ENCODE results near the gene LYST. TPM values are rescaled to one million over a fixed set of nuclear protein-coding genes. Genes with fewer than 3 reads are reported as not detected.
"Not testable (repeated sequence)": the region's sequence is repeated elsewhere in the genome, so short reads cannot be mapped to it uniquely, and the experiment has no call there.

LYST gene
- total RNA-seq, 1 experiment from 2014 or later, result 5.4 TPM

DNA sequence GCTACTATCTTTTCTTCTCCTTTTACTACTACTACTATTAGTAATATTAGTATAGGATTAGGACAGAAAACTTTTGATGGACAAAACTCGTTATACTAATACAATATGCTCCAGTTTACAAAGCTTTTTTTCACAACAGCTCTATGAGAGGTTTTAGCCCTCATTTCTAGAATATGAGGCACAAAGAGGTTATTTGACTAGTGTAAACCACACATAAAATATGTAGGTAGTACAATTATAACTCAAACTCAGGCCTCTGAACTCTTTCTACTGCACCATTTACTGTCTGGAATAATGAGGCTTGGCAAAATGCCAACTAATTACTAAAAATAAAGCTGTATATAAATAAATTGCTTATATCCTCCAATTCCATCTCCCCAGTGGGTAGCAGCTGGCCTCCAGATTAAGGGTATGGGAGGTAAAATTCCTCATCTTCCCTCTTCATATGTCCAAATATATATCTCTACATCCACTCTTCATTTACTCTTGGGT lies 99.9 kb downstream of the LYST start:
- no peak for DNase-seq (ENCODE audit: low read depth)

DNA sequence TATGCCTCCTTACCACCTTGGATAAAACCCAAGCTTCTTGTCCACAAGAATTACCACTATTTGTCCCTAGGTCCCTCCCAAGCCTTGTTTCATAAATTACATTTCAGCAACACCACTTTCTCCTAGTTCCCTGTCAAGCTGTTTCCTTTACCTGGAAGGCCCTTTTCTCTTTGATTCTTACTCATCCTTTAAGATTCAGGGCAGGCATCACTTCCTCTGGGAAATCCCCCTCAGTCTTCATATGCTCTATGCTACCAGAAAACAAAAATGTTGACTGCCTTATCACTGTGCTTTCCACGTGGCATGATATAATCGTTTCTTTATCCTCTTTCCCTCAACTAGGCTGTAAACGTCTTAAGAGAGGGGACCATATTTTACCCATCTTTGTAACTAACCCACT lies 102.7 kb downstream of the LYST start:
- DNase-seq (ENCODE audit: low read depth), result peak; percentile 11

DNA sequence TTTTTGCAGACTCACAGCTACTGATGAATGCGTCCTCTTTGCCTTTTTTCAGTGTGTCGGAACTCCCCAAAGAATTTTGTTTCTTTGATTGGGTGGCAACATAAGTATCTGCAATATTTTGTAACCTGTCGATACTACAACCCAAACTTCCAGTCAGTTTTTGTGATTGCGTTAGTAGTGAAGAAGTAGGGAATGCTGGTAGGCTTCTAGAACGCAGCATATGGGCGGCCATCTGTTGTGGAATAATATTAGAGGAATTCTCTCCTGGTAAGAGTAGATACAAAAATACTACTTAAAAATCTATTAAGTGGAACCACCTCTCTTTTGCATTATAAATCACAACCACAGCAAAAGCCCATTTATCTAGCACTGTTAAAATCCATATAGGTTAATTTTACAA lies 107.4 kb downstream of the LYST start:
- no peak for DNase-seq (ENCODE audit: low read depth)

DNA sequence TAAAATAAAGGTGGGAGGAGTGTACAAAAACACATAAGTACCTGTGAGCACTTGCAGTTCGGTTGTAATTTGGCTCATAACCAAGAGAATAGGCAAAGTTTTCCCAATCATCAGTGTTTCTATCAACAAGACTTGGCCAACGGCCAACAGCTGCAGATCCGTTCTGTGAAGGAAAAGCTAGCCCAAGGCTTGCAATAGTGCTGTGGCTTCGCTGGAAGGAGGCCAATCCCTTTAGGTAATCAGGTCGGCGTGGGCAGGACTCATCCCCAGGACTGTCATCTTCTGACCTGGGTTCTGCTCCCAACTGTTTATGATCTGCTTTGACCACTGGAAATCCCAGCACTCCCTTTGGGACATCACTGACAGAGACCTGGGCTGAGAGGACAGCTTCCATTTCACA lies 107.8 kb downstream of the LYST start:
- DNase-seq (ENCODE audit: low read depth), result no peak

DNA sequence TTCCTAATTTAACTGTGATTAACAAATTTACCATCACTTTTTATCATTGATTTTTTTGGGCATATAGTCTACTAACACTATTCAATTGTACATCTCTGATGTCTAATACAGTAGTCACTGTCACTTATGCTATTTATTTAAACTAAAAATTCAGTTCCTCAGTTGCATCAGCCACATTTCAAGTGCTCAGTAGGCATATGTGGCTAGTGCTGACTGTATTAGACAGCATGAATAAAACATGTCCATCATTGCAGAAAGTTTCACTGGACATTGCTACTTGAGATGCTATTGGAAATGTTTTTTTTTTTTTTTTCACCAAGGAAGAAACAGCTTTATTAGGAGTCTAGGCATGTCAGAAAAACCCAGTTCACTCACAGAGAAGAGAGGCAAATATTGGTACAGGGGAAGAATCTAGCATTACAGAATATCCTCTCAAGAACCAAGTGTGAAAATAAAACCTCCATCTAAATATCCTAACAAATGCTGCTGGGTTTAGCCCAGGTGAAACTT lies 109.1 kb downstream of the LYST start:
- DNase-seq (ENCODE audit: low read depth), result no peak

DNA sequence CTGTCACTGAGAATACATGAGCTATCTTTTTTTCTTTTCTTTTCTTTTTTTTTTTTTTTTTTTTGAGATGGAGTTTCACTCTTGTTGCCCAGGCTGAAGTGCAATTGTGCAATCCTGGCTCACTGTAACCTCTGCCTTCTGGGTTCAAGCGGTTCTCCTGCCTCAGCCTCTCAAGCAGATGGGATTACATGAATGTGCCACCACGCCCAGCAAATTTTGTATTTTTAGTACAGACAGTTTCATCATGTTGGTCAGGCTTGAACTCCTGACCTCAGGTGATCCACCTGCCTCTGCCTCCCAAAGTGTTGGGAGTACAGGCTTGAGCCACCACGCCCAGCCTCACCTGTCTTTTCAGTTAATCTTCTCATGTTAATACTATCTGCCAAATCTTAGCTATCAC lies 112.5 kb downstream of the LYST start:
- not testable (repeated sequence) for DNase-seq (ENCODE audit: low read depth)

DNA sequence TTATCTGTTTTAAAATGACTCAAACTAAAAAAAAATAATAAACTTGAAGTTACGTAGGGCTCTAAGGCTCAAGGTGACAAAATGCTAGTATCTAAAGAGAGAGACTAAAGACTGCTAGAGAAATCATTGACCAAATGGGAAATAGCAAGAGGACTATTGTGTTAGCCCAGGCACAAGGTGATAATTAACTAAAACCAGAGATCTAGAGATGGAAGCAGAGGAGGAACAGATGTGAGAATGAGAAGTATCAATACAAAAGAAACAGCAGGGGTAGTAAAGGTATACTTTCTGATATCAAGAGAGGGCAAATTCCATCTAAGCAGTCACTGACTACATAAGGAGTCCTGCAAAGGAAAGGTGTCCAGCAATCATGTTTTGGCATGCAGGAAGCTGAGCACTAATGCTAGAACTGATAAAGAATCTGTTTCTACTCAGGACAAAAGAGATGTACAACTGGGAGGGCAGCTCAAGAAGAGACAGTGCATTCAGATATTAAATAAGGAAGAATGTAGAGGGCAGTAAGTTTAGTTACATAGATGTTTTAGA lies 116.9 kb downstream of the LYST start:
- DNase-seq (ENCODE audit: low read depth), result no peak

DNA sequence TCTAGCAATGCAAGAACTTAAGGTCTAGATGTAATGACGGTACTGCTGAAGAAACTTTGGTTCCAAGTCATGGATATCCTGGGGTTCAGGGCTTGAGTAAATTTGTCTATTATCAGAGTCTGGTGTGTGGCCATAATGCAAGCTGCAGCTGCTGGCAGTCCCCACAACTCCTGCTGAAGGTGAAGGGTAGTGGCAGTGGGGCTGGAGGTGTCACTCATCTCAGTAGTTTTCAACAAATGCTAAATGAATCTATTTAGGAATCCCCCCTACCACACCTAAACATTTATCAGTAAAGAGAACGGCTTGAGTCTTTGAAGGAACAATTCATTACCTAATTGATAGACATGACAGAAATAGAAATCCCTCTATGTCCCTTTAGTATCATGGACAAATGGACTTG lies 118.0 kb downstream of the LYST start:
- no peak for DNase-seq (ENCODE audit: low read depth)

DNA sequence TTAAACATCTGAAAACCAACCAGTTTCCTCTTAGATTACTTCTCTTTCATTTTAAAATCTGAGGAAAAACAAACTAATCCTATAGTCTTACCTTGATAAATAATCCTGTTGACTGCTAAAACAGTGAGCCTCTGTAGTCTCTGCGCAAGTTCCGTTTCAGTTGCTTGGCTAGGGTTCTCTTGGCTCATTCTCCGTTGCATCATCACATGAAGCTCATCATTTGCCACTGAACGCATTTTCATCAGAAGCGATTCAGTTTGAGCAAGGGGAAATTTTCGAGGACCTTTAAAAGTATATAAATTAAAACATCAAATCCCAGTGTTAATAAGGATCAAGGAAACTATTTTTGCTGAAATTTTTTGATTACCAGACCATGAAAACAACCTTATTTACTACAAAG lies 120.5 kb downstream of the LYST start:
- DNase-seq (ENCODE audit: low read depth), result no peak

DNA sequence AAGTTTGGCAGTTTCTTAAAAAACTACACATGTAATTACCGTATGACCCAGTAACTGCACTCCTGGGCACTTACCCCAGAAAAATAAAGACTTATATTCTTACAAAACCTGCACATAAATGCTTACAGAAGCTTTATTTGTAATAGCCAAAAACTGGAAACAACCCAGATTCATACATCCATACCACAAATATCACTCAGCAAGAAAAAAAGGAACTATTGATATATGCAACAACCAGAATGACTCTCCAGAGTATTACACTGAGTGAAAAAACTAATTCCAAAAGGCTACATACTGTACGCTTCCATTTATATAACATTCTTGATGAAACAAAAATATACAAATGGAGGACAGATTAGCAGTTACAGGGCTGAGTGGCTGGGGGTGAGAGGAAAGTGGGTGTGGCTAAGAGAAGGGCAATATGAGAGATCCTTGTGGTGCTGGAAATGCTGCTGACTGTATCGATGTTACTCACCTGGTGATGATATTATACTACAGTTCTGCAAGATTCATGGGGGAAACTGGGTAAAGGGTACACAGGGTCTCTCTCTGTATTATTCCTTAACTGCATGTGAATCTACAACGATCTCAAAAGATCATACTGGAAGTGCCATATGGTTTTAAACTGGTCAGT lies 121.1 kb downstream of the LYST start:
- DNase-seq (ENCODE audit: low read depth), result no peak

DNA sequence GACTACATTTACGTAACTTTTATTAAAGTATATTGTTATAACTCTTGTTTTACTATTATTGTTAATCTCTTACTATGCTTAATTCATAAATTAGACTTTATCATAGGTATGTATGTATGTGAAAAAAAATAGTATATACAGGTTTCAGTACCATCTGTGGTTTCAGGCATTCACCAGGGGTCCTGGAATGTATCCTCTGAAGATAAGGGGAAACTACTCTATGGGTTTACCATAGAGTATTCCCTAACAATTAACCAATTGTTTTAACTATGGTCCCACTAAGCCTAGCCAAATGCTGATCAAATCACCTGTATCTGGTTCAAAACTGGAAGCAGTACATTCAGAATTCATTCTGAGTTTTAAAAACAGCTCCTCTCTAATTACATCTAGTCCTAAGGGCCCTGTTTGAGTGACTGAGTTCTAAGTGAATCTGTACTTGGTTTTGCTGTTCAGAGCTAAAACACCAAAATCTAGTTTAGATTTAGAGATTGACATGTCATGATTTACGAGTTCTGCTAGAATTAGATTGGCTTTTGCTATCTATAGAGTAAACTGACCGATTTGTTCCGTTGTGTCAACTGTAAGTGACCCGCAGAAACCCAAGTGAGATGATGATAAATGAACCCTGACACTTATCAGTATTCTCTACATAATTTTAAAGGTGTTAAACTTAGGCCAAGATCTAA lies 123.6 kb downstream of the LYST start:
- DNase-seq (ENCODE audit: low read depth), result no peak

DNA sequence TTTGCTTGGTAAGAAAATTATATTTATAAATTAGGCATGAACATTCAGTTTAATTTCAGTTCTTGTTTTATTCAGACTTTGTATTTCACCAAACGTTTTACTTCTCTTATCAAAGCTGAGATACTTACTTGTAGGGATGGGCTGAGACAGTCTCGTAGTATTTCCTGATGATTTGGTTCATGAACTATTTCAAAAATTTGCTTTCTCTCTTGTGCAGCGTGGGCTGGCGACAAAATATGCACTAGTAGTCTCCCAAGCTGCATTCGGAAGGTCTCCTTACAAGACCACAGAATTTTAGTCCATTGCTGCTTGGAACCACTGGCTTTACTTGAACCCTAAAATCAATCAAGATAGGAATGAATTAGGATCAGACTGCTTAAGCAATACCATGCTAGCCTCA lies 125.4 kb downstream of the LYST start:
- DNase-seq (ENCODE audit: low read depth), result peak; percentile 69

DNA sequence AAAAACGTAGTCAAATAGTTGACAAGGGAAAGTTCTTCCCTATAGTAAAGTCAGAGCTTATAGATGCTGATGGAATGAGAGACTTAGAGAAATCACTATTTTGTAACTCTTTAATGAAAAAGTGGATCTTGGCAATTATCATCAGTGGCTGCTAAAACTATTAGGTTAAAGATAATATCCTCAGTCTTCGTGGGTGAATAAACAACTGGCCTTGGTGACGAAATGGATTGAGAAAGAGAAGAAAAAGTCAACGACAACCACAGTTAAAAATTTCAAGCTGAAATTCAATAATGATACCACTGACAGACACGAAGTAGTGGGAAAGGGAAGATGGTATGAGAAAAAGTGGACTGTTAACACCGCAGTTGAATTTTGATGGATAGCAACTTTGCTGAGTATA lies 127.1 kb downstream of the LYST start:
- DNase-seq (ENCODE audit: low read depth), result no peak

DNA sequence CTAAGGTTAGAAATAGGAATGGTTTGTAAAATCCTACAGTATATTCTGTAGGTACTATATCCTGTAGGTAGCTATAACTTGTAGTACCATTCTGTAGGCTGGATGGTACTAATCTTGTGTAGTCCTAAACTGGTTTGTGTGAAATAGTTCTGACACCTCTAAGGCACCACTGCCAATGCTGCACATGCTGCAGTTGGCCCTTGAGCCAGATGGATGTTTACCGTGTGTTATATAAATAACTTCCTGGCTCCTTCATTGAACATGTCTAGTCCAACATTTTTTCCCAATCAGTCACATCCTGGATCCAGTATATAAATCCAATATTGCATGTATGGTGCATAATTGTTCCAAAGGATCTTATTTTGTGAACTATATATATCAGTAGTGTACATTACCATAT lies 127.6 kb downstream of the LYST start:
- peak; percentile 66 for DNase-seq (ENCODE audit: low read depth)

DNA sequence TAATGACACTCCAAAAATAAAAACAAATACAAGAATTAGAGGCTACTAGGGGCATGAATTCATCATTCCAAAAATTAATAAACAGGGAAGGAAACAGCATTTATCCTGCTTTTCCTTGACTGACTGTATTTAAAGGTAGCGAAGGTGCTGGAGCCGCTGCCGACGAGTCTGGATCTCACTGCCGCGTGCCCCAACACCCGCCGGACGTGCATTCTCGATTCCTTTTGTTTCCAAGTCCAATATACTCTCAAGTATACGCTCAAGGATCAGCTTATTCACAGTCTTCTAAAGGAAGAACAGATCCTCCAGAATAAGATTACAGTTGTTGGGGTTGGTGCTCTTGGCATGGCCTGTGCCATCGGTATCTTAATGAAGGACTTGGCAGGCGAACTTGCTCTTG lies 129.0 kb downstream of the LYST start:
- no peak for DNase-seq (ENCODE audit: low read depth)

DNA sequence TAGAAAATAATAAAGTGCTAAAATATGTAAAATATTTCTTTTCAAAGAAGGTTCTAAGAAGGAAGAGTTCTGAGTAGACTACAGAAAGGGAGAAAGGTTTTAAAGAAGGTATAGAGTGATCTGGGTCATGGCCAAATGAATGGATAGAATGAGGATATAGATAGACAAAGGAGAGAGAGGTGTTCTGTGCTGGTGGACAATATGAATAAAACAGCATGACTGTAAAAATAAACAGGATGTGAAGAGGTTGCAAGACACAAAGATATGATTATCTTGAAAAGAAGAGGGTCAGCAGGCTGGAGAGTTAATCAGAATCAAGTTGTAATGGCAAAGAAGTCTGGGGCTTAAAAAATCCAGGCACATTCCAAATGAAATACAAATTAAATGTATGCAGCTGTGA lies 130.4 kb downstream of the LYST start:
- DNase-seq (ENCODE audit: low read depth), result no peak

DNA sequence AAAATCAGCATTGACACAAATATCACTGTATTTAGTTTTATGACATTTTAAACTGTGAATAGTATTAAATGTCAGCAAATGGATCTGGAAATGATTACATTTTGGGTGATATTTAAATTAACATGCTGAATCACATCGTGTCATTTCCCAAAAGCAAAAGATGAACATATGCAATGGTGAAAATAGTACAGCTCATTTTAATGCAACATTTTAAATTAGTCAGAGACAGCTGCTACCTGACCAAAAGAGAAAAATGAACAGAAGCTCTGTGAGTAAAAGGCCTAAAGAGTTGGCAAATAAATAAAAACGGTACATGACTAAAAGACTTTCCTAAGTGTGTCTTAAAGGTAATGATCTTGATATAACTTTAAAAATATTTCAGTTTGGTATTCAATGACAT lies 131.1 kb downstream of the LYST start:
- DNase-seq (ENCODE audit: low read depth), result no peak

DNA sequence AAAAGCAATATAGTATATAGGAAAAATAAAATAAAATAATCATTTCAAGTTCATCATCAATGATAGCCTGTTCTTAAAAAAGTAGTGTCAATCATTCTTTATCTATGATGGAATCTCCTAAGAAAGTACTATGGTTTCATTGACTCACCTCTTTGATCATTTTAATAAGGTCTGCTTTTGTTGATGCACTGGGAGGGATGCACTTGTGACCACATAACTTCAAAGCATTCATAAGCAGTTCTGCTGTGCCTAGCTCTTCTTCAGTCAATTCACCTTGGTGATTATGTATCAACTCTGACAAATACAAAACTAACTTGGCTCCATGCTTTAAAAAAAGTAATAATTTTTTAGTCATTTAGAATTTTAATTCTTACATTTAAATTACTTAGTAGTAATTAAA lies 132.4 kb downstream of the LYST start:
- no peak for DNase-seq (ENCODE audit: low read depth)

DNA sequence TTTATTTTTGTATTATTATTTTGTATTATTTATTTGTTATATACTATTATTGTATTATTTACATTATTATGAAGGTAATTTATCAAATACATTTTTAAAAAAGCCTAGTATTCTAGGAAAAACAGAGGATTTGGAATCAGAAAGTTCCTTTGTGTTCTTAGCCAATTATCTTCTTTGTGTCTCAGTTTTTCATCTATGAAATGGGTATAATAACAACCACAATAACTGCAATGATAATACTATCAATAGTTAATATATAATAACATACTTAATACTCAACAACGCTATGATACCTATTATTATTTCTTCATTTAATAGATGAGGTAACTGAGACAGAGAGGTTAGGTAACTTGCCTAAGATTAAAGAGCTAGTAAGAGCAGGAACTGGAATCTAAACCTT lies 136.7 kb downstream of the LYST start:
- no peak for DNase-seq (ENCODE audit: low read depth)

DNA sequence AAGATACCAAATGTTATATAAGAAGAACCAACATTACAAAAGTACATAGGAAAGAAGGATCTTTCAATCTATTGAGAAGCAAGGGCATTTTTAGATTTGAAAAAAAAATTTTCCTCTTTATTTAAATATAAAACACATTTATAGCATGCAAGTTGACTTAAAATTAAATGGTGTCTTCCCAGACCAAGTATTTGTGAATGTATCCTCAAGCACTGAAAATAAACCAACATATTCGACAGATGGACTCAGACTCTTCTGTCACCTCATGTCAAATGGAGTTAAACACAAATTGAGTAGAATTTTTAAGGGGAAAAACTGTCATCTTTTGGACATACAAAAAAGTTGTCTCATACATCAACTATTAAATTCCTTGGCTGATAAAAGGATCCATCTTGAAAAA lies 140.1 kb downstream of the LYST start:
- no peak for DNase-seq (ENCODE audit: low read depth)

DNA sequence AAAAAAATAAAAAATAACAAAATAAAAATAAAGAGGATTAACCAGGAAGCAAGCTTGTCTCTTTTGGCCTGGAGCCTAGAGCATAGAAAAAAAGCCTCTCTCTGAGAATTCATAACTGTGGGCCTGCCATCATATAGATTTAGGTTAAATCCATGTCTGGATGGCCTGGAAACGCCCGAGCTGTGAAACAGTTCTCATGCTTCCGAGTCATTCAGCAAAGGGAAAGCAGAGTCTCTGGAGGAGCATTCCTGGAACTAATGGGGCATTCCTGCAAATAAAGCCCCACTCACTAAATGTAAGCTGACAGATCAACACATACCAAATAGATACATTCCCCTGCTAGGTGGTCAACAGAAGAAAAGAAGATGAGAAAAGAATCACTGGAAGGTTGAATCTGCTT lies 141.3 kb downstream of the LYST start:
- DNase-seq (ENCODE audit: low read depth), result no peak

DNA sequence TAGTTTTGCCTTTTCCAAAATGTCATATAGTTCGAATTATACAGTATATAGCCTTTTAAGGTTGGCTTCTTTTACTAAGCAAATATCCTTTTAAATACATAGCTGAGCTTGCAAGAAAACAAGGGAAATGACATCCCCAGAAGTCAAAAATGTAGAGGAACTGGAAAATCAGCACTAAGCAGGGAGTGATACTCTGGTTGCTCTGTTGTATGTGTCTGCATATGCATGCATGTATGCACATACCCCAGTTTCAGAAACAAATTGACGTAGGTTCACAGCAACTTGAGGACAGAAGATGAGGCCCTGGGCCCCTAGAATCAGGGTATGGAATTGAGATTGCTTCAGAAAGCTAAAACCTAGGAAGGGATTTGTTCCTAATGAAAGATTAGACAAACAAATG lies 142.0 kb downstream of the LYST start:
- no peak for DNase-seq (ENCODE audit: low read depth)

DNA sequence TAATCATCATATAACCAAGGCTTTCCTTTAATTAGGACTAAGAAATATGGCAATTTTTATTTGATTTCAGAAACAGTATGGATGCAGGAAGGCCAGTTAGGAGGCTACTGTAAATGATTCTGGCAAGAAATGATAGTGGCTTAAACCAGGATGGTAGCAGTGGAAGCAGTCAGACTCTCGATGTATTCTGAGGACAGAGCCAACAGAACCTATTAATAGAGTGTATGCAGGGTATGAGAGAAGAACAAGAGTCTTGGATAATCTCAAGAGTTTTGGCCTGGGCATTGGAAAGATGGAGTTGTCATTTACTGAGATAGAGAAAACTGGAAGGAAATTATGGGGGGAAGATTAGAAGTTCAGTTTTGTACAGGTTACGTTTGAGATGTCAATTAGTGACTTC lies 143.8 kb downstream of the LYST start:
- DNase-seq (ENCODE audit: low read depth), result no peak
